Neural crest cell (in vitro differentiated cells): Measurements from ENCODE around the gene CSF1. TPM values are rescaled to one million over a fixed set of nuclear protein-coding genes. Genes with fewer than 3 reads are reported as not detected.

Experiments
- DNase-seq: peaks from one replicate; pipeline ENCODE4 v3.0.0; 2021; ENCODE audit warnings: low read depth, mixed read lengths, low spot score
- H3K27ac Mint-ChIP-seq: one replicate; pipeline ENCODE4 v1.8.0; 2021; ENCODE audit warnings: mild to moderate bottlenecking, mixed read lengths; ENCODE audit not compliant: unreplicated experiment
- H3K27me3 Mint-ChIP-seq: 2 replicates; pipeline ENCODE4 v1.8.0; 2021; ENCODE audit warnings: low read depth, mild to moderate bottlenecking, mixed read lengths
- H3K36me3 Mint-ChIP-seq: 2 replicates; pipeline ENCODE4 v1.8.0; 2021; ENCODE audit warnings: low read depth, mild to moderate bottlenecking, mixed read lengths
- H3K4me1 Mint-ChIP-seq: 2 replicates; pipeline ENCODE4 v1.8.0; 2021; ENCODE audit warnings: mixed read lengths
- H3K4me3 Mint-ChIP-seq: one replicate; pipeline ENCODE4 v1.8.0; 2021; ENCODE audit warnings: mild to moderate bottlenecking, mixed read lengths
- H3K9me3 Mint-ChIP-seq: 2 replicates; pipeline ENCODE4 v1.8.0; 2021; ENCODE audit warnings: mixed read lengths
- CTCF ChIP-seq: fragments of 200-600 bp; sonication (generic); conservative IDR thresholded peaks from 2 replicates; pipeline ENCODE4 v1.5.0; 2021; ENCODE audit warnings: antibody characterized with exemption, mild to moderate bottlenecking
- total RNA-seq: library from RNA; stranded (reverse); gene quantifications from 2 replicates; pipeline ENCODE4 v1.2.1, GENCODE V29; 2021

Gene CSF1
- total RNA-seq, 1 donor from 2014 or later, result 17.9 TPM

- peak overlapping the region; percentile 60 for H3K27ac Mint-ChIP-seq
- DNase-seq, result peak; percentile 14
- H3K36me3 Mint-ChIP-seq, result peaks cover under 1% of the 10 kb centered on the region
- H3K4me1 Mint-ChIP-seq, result peaks cover 63% of the 10 kb centered on the region
- no peaks in the 10 kb centered on the region for H3K9me3 Mint-ChIP-seq
- peaks cover 26% of the 10 kb centered on the region for H3K27me3 Mint-ChIP-seq
- TF ChIP-seq CTCF, result no peak
- H3K4me3 Mint-ChIP-seq, result peak overlapping the region; percentile 92
These were observed 532 bp downstream of the CSF1 start for GRCh38 chr1:109910963-109911798.

GRCh38 chr1:109912214-109912861, 1.7 kb downstream of the CSF1 start:
- H3K4me1 Mint-ChIP-seq, result peaks cover 54% of the 10 kb centered on the region
- TF ChIP-seq CTCF, result no peak
- H3K36me3 Mint-ChIP-seq, result peaks cover 4% of the 10 kb centered on the region
- H3K4me3 Mint-ChIP-seq, result peak overlapping the region; percentile 90
- DNase-seq, result no peak
- no peak overlapping the region for H3K27ac Mint-ChIP-seq
- H3K9me3 Mint-ChIP-seq, result no peaks in the 10 kb centered on the region
- H3K27me3 Mint-ChIP-seq, result peaks cover 23% of the 10 kb centered on the region

- Mint-ChIP-seq H3K36me3 (peaks cover 7% of the 10 kb centered on the region), H3K4me3 (peak overlapping the region; percentile 90)
- DNase-seq, result no peak
These were observed 2.2 kb downstream of the CSF1 start for GRCh38 chr1:109912873-109913272.

GRCh38 chr1:109913360-109913879, 2.8 kb downstream of the CSF1 start:
- Mint-ChIP-seq H3K27ac (no peak overlapping the region), H3K4me1 (peaks cover 45% of the 10 kb centered on the region), H3K4me3 (peak overlapping the region; percentile 90), H3K27me3 (peaks cover 17% of the 10 kb centered on the region), H3K36me3 (peaks cover 12% of the 10 kb centered on the region), H3K9me3 (no peaks in the 10 kb centered on the region)
- TF ChIP-seq CTCF, result no peak
- no peak for DNase-seq

More at GRCh38 chr1:109912873-109913272, 2.2 kb downstream of the CSF1 start:
- TF ChIP-seq CTCF, result no peak
- peaks cover 19% of the 10 kb centered on the region for H3K27me3 Mint-ChIP-seq
- H3K9me3 Mint-ChIP-seq, result no peaks in the 10 kb centered on the region
- H3K27ac Mint-ChIP-seq, result peak overlapping the region; percentile 15
- peaks cover 48% of the 10 kb centered on the region for H3K4me1 Mint-ChIP-seq

- no peak overlapping the region for H3K27ac Mint-ChIP-seq
- H3K4me1 Mint-ChIP-seq, result peaks cover 32% of the 10 kb centered on the region
- H3K9me3 Mint-ChIP-seq, result no peaks in the 10 kb centered on the region
- TF ChIP-seq CTCF, result no peak
- peaks cover 18% of the 10 kb centered on the region for H3K36me3 Mint-ChIP-seq
- H3K27me3 Mint-ChIP-seq, result peaks cover 13% of the 10 kb centered on the region
- peak overlapping the region; percentile 50 for H3K4me3 Mint-ChIP-seq
- no peak for DNase-seq
These were observed 4.1 kb downstream of the CSF1 start for GRCh38 chr1:109914587-109915240.
